ENCODE measurements around the gene ARL10. TPM values are rescaled to one million over a fixed set of nuclear protein-coding genes. Genes with fewer than 3 reads are reported as not detected.

The ARL10 gene
- total RNA-seq, 1 donor, result 13.4 TPM

DNA sequence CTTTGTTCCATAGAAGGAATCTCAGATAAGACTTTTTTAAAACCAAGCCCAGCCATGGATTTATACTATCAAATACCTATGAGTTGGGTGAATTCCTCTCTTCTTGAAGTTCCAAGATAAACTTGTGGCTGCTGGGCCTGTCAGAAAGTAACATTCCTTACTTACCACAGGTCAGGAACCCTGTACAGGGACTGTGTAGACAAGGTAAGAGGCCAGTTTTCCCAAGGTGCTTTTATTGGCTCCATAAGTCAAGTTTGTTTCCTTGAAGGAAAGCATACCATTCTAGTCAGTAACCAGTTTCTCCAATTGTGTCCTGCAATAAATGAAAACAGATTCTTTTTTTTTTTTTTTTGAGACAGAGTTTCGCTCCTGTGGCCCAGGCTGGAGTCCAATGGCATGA lies 59.9 kb downstream of the ARL10 start:
- DNase-seq (ENCODE audit: low read depth), result no peak
- no peak overlapping the region for H3K4me3 ChIP-seq (ENCODE audit: low read depth, low read length)
- no peak for TF ChIP-seq CTCF (IDR thresholded peaks at IDR 0.05; ENCODE audit: insufficient read depth, low read depth, low read length)

GRCh38 chr5:176425791-176426190 lies 60.5 kb downstream of the ARL10 start:
- no peak for DNase-seq (ENCODE audit: low read depth)
- TF ChIP-seq CTCF (IDR thresholded peaks at IDR 0.05; ENCODE audit: insufficient read depth, low read depth, low read length), result no peak
- H3K4me3 ChIP-seq (ENCODE audit: low read depth, low read length), result no peak overlapping the region

DNA sequence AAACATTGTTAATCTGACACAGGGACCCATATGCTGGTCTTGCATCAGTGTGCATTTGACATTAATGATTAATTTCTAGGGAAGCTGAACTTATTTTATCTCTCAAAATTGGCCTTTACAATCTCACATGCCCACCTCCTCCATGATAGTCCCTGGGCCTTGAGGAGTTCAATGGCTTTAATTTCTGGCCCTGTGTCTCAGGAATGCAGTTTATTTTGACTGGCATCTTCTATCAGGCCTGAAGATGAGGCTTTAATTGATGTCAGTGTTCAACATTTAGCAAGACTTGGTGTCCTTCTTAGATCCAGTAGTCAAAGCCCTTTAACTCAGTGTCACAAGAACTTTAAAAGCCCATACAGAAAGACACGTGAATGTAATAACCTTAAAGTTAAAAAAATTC lies 61.6 kb downstream of the ARL10 start:
- no peak for DNase-seq (ENCODE audit: low read depth)
- H3K4me3 ChIP-seq (ENCODE audit: low read depth, low read length), result no peak overlapping the region
- TF ChIP-seq CTCF (IDR thresholded peaks at IDR 0.05; ENCODE audit: insufficient read depth, low read depth, low read length), result no peak

GRCh38 chr5:176427971-176428370 lies 62.7 kb downstream of the ARL10 start:
- no peak overlapping the region for H3K4me3 ChIP-seq (ENCODE audit: low read depth, low read length)
- no peak for DNase-seq (ENCODE audit: low read depth)
- TF ChIP-seq CTCF (IDR thresholded peaks at IDR 0.05; ENCODE audit: insufficient read depth, low read depth, low read length), result no peak

DNA sequence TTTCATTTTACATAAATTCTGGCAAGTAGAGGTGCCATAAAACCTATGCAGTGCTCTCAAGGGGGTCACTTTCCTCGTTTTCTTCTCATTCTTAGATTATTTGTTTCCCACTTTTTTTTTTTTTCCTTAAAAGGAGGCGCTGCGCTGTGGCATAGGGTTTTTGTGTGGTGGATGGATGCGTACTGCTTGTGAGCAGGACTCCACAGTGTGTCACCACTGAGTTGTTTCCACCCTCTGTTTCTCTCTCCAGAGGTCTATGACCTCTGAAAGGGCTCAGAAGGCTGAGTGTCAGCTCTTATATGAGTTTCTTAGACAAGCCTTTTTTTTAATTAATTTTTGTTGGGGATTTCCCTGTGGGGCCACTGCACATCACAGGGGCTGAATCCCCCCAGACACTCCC lies 64.7 kb downstream of the ARL10 start:
- no peak for DNase-seq (ENCODE audit: low read depth)
- TF ChIP-seq CTCF (IDR thresholded peaks at IDR 0.05; ENCODE audit: insufficient read depth, low read depth, low read length), result peak; percentile 16
- no peak overlapping the region for H3K4me3 ChIP-seq (ENCODE audit: low read depth, low read length)

Small RNA genes within 50 kb of the gene (small RNA-seq; reads per million reads assigned to genes)
- 6.3 reads per million, percentile 85 among the genes with 10 or more reads in this experiment for gene MIR1271

Other genes starting within 250 kb of the ARL10 start
- 5.2 and 6.8 TPM in 2 replicates for gene SIMC1, start 127.1 kb upstream of the ARL10 start, total RNA-seq
- 65.4 and 107 TPM in 2 replicates for gene KIAA1191, start 3.7 kb upstream of the ARL10 start, total RNA-seq
- 9.3 and 13.8 TPM in 2 replicates for gene NOP16, start 23.1 kb downstream of the ARL10 start, total RNA-seq
- 19.0 and 33.5 TPM in 2 replicates for gene HIGD2A, start 23.3 kb downstream of the ARL10 start, total RNA-seq
- 86.3 and 118 TPM in 2 replicates for gene CLTB, start 51.1 kb downstream of the ARL10 start, total RNA-seq
- 37.0 and 59.2 TPM in 2 replicates for gene FAF2, start 82.9 kb downstream of the ARL10 start, total RNA-seq
- 2.6 and 4.3 TPM in 2 replicates for gene RNF44, start 171.9 kb downstream of the ARL10 start, total RNA-seq
- gene CDHR2, start 183.9 kb downstream of the ARL10 start, total RNA-seq, result not detected in 2 replicates
- gene GPRIN1, start 244.7 kb downstream of the ARL10 start, total RNA-seq, result 2.6 and 3.5 TPM in 2 replicates